OCI-LY3 (cell line): ENCODE measurements around the gene PGBD2.

Experiments used
- CTCF ChIP-seq: fragments of 200-600, 300-600 bp; sonication (generic); IDR thresholded peaks from 2 replicates; pipeline ENCODE4 v1.5.1; 2014; ENCODE audit warnings: antibody characterized with exemption, low read length, low read depth
- EZH2phosphoT487 ChIP-seq: fragments of 200-600 bp; shearing (Covaris generic); IDR thresholded peaks from 2 replicates; pipeline ENCODE4 v1.6.1; 2018; ENCODE audit warnings: antibody characterized with exemption, mixed run types, low read depth

GRCh38 chr1:248861616-248862015, 44.4 kb upstream of the PGBD2 start:
- TF ChIP-seq CTCF (no peak), EZH2phosphoT487 (no peak)
